IMR-90 (cell line): ENCODE measurements around the gene ARHGEF7. TPM values are rescaled to one million over a fixed set of nuclear protein-coding genes. Genes with fewer than 3 reads are reported as not detected.

Experiments used
- ATAC-seq: fragments of 200-7000 bp; cut with Tn5 transposase; 2 replicates; pipeline ENCODE4 v1.9.1; 2020; ENCODE audit warnings: low read depth, mild to moderate bottlenecking, moderate library complexity
- BruUV-seq: library from RNA; stranded (reverse); fragments of 400-500 nt; replicated peaks from 2 replicates; lab custom pipeline; 2021; lab: Mats Ljungman, UMichigan
- CTCF ChIA-PET: fragments of 300-600 bp; formaldehyde crosslinking; extraction: SDS; loops from one replicate; lab custom pipeline; 2021; ENCODE audit warnings: antibody characterized with exemption; lab: Yijun Ruan, JAX
- POLR2A ChIA-PET: fragments of 300-600 bp; sonication (Branson Sonifier 250); formaldehyde crosslinking; loops from one replicate; lab custom pipeline; 2022; ENCODE audit warnings: antibody characterized with exemption; ENCODE audit not compliant: unreplicated experiment; lab: Charles Lee
- DNase-seq: peaks from one replicate; pipeline ENCODE4 v3.0.0; 2013
- H2AFZ ChIP-seq: replicated peaks from 2 replicates; pipeline ENCODE3; 2013; ENCODE audit warnings: low read length, mild to moderate bottlenecking; ENCODE audit not compliant: poor library complexity
- H2AK5ac ChIP-seq: 2 replicates; pipeline ENCODE4 v1.6.1; 2013; ENCODE audit warnings: low read depth, low read length, inconsistent platforms
- H2AK9ac ChIP-seq: replicated peaks from 2 replicates; pipeline ENCODE3; 2013; ENCODE audit warnings: mild to moderate bottlenecking, low read depth, low read length, moderate library complexity; ENCODE audit not compliant: poor library complexity
- H2BK120ac ChIP-seq: 2 replicates; pipeline ENCODE4 v1.6.1; 2013; ENCODE audit warnings: low read depth, low read length, inconsistent platforms
- H2BK15ac ChIP-seq: 3 replicates; pipeline ENCODE4 v1.6.1; 2013; ENCODE audit warnings: low read depth, low read length, inconsistent platforms
- H2BK20ac ChIP-seq: 2 replicates; pipeline ENCODE4 v1.6.1; 2013; ENCODE audit warnings: low read depth, mild to moderate bottlenecking, inconsistent platforms, low read length, moderate library complexity
- H2BK5ac ChIP-seq: 2 replicates; pipeline ENCODE4 v1.6.1; 2013; ENCODE audit warnings: mild to moderate bottlenecking, low read depth, low read length, inconsistent platforms; ENCODE audit not compliant: poor library complexity, severe bottlenecking
- H3K14ac ChIP-seq: replicated peaks from 2 replicates; pipeline ENCODE4 v1.6.1; 2013; ENCODE audit warnings: low read depth, low read length, inconsistent platforms
- H3K18ac ChIP-seq: 2 replicates; pipeline ENCODE4 v1.6.1; 2013; ENCODE audit warnings: low read depth, low read length, control low read depth
- H3K23ac ChIP-seq: 2 replicates; pipeline ENCODE4 v1.6.1; 2013; ENCODE audit warnings: low read depth, low read length, inconsistent platforms
- H3K27ac ChIP-seq: 2 replicates; pipeline ENCODE4 v1.5.1; 2013; ENCODE audit warnings: mild to moderate bottlenecking, control low read depth, low read length; ENCODE audit not compliant: insufficient read depth
- H3K27me3 ChIP-seq: 2 replicates; pipeline ENCODE4 v1.6.1; 2013; ENCODE audit warnings: low read length; ENCODE audit not compliant: control insufficient read depth, insufficient read depth
- H3K36me3 ChIP-seq: 2 replicates; pipeline ENCODE4 v1.6.1; 2013; ENCODE audit warnings: low read length, mixed read lengths; ENCODE audit not compliant: control insufficient read depth, insufficient read depth
- H3K4ac ChIP-seq: 2 replicates; pipeline ENCODE4 v1.6.1; 2013; ENCODE audit warnings: low read depth, low read length, inconsistent platforms
- H3K4me1 ChIP-seq: 2 replicates; pipeline ENCODE4 v1.6.1; 2013; ENCODE audit warnings: low read length, mixed read lengths; ENCODE audit not compliant: control insufficient read depth, insufficient read depth
- H3K4me2 ChIP-seq: 2 replicates; pipeline ENCODE4 v1.6.1; 2013; ENCODE audit warnings: low read depth, mild to moderate bottlenecking, control low read depth, low read length, moderate library complexity
- H3K4me3 ChIP-seq: 2 replicates; pipeline ENCODE4 v1.5.1; 2013; ENCODE audit warnings: low read depth, mild to moderate bottlenecking, control low read depth, low read length, moderate library complexity; ENCODE audit not compliant: insufficient read depth
- H3K56ac ChIP-seq: 2 replicates; pipeline ENCODE4 v1.6.1; 2013; ENCODE audit warnings: low read length, inconsistent platforms; ENCODE audit not compliant: insufficient read depth; ENCODE audit errors: extremely low read depth
- H3K79me1 ChIP-seq, 2 experiments: 2 replicates each; pipeline ENCODE4 v1.6.1; 2013; ENCODE audit warnings: low read length in 2 of 2, inconsistent platforms in 1 of 2, low read depth in 1 of 2
- H3K9ac ChIP-seq: 2 replicates; pipeline ENCODE4 v1.6.1; 2013; ENCODE audit warnings: low read depth, low read length, control low read depth
- H3K9me1 ChIP-seq: 2 replicates; pipeline ENCODE4 v1.6.1; 2013; ENCODE audit warnings: low read length, inconsistent platforms; ENCODE audit not compliant: insufficient read depth
- H3K9me3 ChIP-seq: 2 replicates; pipeline ENCODE4 v1.6.1; 2013; ENCODE audit warnings: low read length; ENCODE audit not compliant: control insufficient read depth, insufficient read depth
- H4K20me1 ChIP-seq: 2 replicates; pipeline ENCODE4 v1.6.1; 2013; ENCODE audit warnings: low read length, inconsistent platforms; ENCODE audit not compliant: insufficient read depth
- H4K5ac ChIP-seq: 2 replicates; pipeline ENCODE4 v1.6.1; 2013; ENCODE audit warnings: mild to moderate bottlenecking, low read depth, low read length, control low read depth
- H4K8ac ChIP-seq, 2 experiments: 2 replicates each; pipeline ENCODE4 v1.6.1; 2013; ENCODE audit warnings: low read depth in 2 of 2, low read length in 2 of 2, control low read depth in 1 of 2, inconsistent platforms in 1 of 2
- H4K91ac ChIP-seq: 2 replicates; pipeline ENCODE4 v1.6.1; 2013; ENCODE audit warnings: low read depth, low read length, inconsistent platforms; ENCODE audit not compliant: insufficient read depth
- BHLHE40 ChIP-seq: fragments of 150-350 bp; IDR thresholded peaks from 2 replicates; pipeline ENCODE4 v1.6.1; 2016; ENCODE audit warnings: mild to moderate bottlenecking, low read depth, low read length
- CEBPB ChIP-seq: IDR thresholded peaks from 2 replicates; pipeline ENCODE4 v1.6.1; 2012; ENCODE audit warnings: low read depth, low read length, improper control_type of control experiment
- CHD1 ChIP-seq: IDR thresholded peaks from 2 replicates; pipeline ENCODE4 v1.6.1; 2012; ENCODE audit warnings: low read depth, low read length, improper control_type of control experiment
- ELK1 ChIP-seq: fragments of 150-350 bp; IDR thresholded peaks from 2 replicates; pipeline ENCODE4 v1.6.1; 2016; ENCODE audit warnings: low read depth, mild to moderate bottlenecking, low read length, moderate library complexity, borderline replicate concordance
- FOS ChIP-seq: fragments of 150-350 bp; IDR thresholded peaks from 2 replicates; pipeline ENCODE4 v1.6.1; 2016; ENCODE audit warnings: low read depth, low read length
- MAFK ChIP-seq: IDR thresholded peaks from 2 replicates; pipeline ENCODE4 v1.6.1; 2012; ENCODE audit warnings: low read depth, low read length, improper control_type of control experiment
- MAZ ChIP-seq: IDR thresholded peaks from 2 replicates; pipeline ENCODE4 v1.6.1; 2012; ENCODE audit warnings: low read depth, mild to moderate bottlenecking, low read length, improper control_type of control experiment, moderate library complexity, borderline replicate concordance
- MXI1 ChIP-seq: IDR thresholded peaks from 2 replicates; pipeline ENCODE4 v1.6.1; 2012; ENCODE audit warnings: low read depth, mild to moderate bottlenecking, low read length, moderate library complexity, borderline replicate concordance
- NFE2L2 ChIP-seq: fragments of 150-350 bp; IDR thresholded peaks from 2 replicates; pipeline ENCODE4 v1.6.1; 2016; ENCODE audit warnings: low read depth, mild to moderate bottlenecking, low read length
- POLR2A ChIP-seq: IDR thresholded peaks from 2 replicates; pipeline ENCODE4 v1.6.1; 2012; ENCODE audit warnings: mild to moderate bottlenecking, low read depth, low read length
- RAD21 ChIP-seq: IDR thresholded peaks from 2 replicates; pipeline ENCODE4 v1.6.1; 2012; ENCODE audit warnings: low read length, improper control_type of control experiment
- RCOR1 ChIP-seq: IDR thresholded peaks from 2 replicates; pipeline ENCODE4 v1.6.1; 2012; ENCODE audit warnings: mild to moderate bottlenecking, low read length, improper control_type of control experiment; ENCODE audit not compliant: insufficient replicate concordance
- RFX5 ChIP-seq: IDR thresholded peaks from 2 replicates; pipeline ENCODE4 v1.8.0; 2012; ENCODE audit warnings: low read depth, mild to moderate bottlenecking, low read length, moderate library complexity
- SMC3 ChIP-seq: fragments of 150-350 bp; IDR thresholded peaks from 2 replicates; pipeline ENCODE4 v1.6.1; 2016; ENCODE audit warnings: low read depth, mild to moderate bottlenecking, antibody characterized with exemption, low read length, moderate library complexity
- USF2 ChIP-seq: fragments of 150-350 bp; IDR thresholded peaks from 2 replicates; pipeline ENCODE4 v1.6.1; 2017; ENCODE audit warnings: mild to moderate bottlenecking, antibody characterized with exemption, low read length, low read depth
- WGBS, 2 experiments: methylation state at CpG; one replicate each; pipeline versions ENCODE4 v1.1.5 to v1.1.7; 2013; ENCODE audit warnings: missing lambda C conversion rate in 2 of 2; ENCODE audit not compliant: insufficient read length in 1 of 2; ENCODE audit errors: extremely low coverage in 2 of 2; 5-methylcytosine and 5-hydroxymethylcytosine counted together
- dilution Hi-C: fragments of 300-500 bp; cut with HindIII; formaldehyde crosslinking; loops from one replicate; pipeline ENCODE4 v1.14.3; 2018; ENCODE audit warnings: low sequenced_read_pairs; ENCODE audit not compliant: unreplicated experiment
- in situ Hi-C: fragments of 300-500 bp; cut with MboI; formaldehyde crosslinking; loops from 3 replicates; pipeline ENCODE4 v1.14.3; 2019; ENCODE audit warnings: low sequenced_read_pairs, inconsistent platforms, mixed read lengths
- intact Hi-C: fragments of 100-400 bp; cut with micrococcal nuclease; formaldehyde crosslinking; loops from 2 replicates; pipeline ENCODE4 v1.10.0; 2022
- polyA plus RNA-seq, 3 experiments: library from polyadenylated mRNA; depleted of rRNA; stranded (reverse); fragments of >200 nt; gene quantifications; 2 replicates each; pipeline ENCODE4 v1.2.3, GENCODE V29; 2012; ENCODE audit warnings: low replicate concordance in 1 of 3
- total RNA-seq: library from RNA; depleted of rRNA; stranded (reverse); fragments of >200 nt; gene quantifications from 2 replicates; pipeline ENCODE4 v1.2.3, GENCODE V29; 2012

ARHGEF7 gene
- total and polyA plus RNA-seq, 2 of the 4 experiments (the other 2 are of a cell fraction): 32.9 to 59.0 TPM

- Histone ChIP-seq H2AK9ac (no peak overlapping the region), H4K91ac (no peak overlapping the region), H2BK5ac (no peak overlapping the region), H3K4me3 (no peak overlapping the region), H2AK5ac (no peak overlapping the region), H3K27ac (no peak overlapping the region), H3K27me3 (no peaks in the 10 kb centered on the region), H3K9ac (no peak overlapping the region), H2BK15ac (no peak overlapping the region), H3K9me1 (peaks cover 23% of the 10 kb centered on the region), H4K8ac (no peak overlapping the region), H3K4me1 (peaks cover 10% of the 10 kb centered on the region), H3K18ac (no peak overlapping the region), H3K4me2 (no peak overlapping the region), H3K79me1 (peaks cover 57 to 81% of the 10 kb centered on the region in 2 experiments), H3K56ac (no peak overlapping the region), H2AFZ (no peak overlapping the region), H4K20me1 (peaks cover 40% of the 10 kb centered on the region), H3K4ac (no peak overlapping the region), H2BK20ac (no peak overlapping the region), H2BK120ac (no peak overlapping the region), H3K9me3 (no peaks in the 10 kb centered on the region), H3K14ac (no peak overlapping the region), H3K23ac (no peak overlapping the region), H4K5ac (no peak overlapping the region), H3K36me3 (peaks cover 13% of the 10 kb centered on the region)
- WGBS, 2 experiments: 100% methylated on average over 1 of the region's 13 CpGs; no CpG with 5 or more reads in 1 of the 2 experiments
- ChIA-PET POLR2A (no interaction called here), CTCF (interaction anchor here (0.6 kb wide), 1 partner anchor 57 kb away, joined by 3 read pairs; no protein-coding TSS in a partner anchor)
- dilution Hi-C loops: no loop called here
- in situ Hi-C loops: no loop called here
- intact Hi-C loops: no loop called here
- ATAC-seq (no peak), DNase-seq (no peak)
- no peak for TF ChIP-seq RCOR1
- no peak for TF ChIP-seq NFE2L2
- no peak for TF ChIP-seq ELK1
- no peak for TF ChIP-seq RAD21
- TF ChIP-seq BHLHE40: no peak
- no peak for TF ChIP-seq CHD1
- TF ChIP-seq SMC3: no peak
- TF ChIP-seq MAFK: no peak
- no peak for TF ChIP-seq FOS
- TF ChIP-seq MXI1: no peak
- no peak for TF ChIP-seq MAZ
- TF ChIP-seq CEBPB: no peak
- TF ChIP-seq USF2: no peak
- TF ChIP-seq POLR2A: no peak
- TF ChIP-seq RFX5: no peak
- BruUV-seq: no TSS peak
Measured at GRCh38 chr13:111217641-111218040, 102.5 kb downstream of the ARHGEF7 start.
